H9 (cell line): Measurements from ENCODE around the gene TMED6. TPM values are rescaled to one million over a fixed set of nuclear protein-coding genes. Genes with fewer than 3 reads are reported as not detected.

Experiments used
- DNase-seq: peaks from one replicate; pipeline ENCODE4 v3.0.0-alpha.2; 2017
- H2AFZ ChIP-seq: one replicate; pipeline ENCODE4 v1.6.1; 2013; ENCODE audit warnings: mild to moderate bottlenecking, low read length, control low read depth, moderate library complexity
- H2AK5ac ChIP-seq: 2 replicates; pipeline ENCODE4 v1.6.1; 2013; ENCODE audit warnings: low read length, control low read depth, mixed read lengths; ENCODE audit not compliant: insufficient read length
- H2BK120ac ChIP-seq: one replicate; pipeline ENCODE4 v1.6.1; 2013; ENCODE audit warnings: low read depth, mild to moderate bottlenecking, low read length, control low read depth, inconsistent platforms; ENCODE audit not compliant: poor library complexity, severe bottlenecking
- H2BK12ac ChIP-seq: 2 replicates; pipeline ENCODE4 v1.6.1; 2013; ENCODE audit warnings: low read length, control low read depth, mixed read lengths, low read depth; ENCODE audit not compliant: insufficient read length
- H2BK15ac ChIP-seq: 2 replicates; pipeline ENCODE4 v1.6.1; 2013; ENCODE audit warnings: low read depth, low read length, control low read depth
- H2BK20ac ChIP-seq: one replicate; pipeline ENCODE4 v1.6.1; 2013; ENCODE audit warnings: low read depth, mild to moderate bottlenecking, low read length, control low read depth, inconsistent platforms; ENCODE audit not compliant: poor library complexity, severe bottlenecking
- H2BK5ac ChIP-seq: 2 replicates; pipeline ENCODE4 v1.6.1; 2013; ENCODE audit warnings: low read length, control low read depth, mixed read lengths; ENCODE audit not compliant: insufficient read length
- H3K14ac ChIP-seq: 2 replicates; pipeline ENCODE4 v1.6.1; 2013; ENCODE audit warnings: low read length, control low read depth; ENCODE audit not compliant: insufficient read depth
- H3K18ac ChIP-seq: 2 replicates; pipeline ENCODE4 v1.6.1; 2013; ENCODE audit warnings: low read depth, mild to moderate bottlenecking, mixed read lengths, low read length, control low read depth; ENCODE audit not compliant: insufficient read length
- H3K23ac ChIP-seq: 2 replicates; pipeline ENCODE4 v1.6.1; 2013; ENCODE audit warnings: low read length, control low read depth, mixed read lengths, low read depth; ENCODE audit not compliant: insufficient read length
- H3K23me2 ChIP-seq: 2 replicates; pipeline ENCODE4 v1.6.1; 2013; ENCODE audit warnings: low read depth, mild to moderate bottlenecking, mixed read lengths, low read length, control low read depth; ENCODE audit not compliant: insufficient read length, poor library complexity, severe bottlenecking
- H3K27ac ChIP-seq: 2 replicates; pipeline ENCODE4 v1.5.1; 2013; ENCODE audit warnings: low read length, control low read depth, mixed read lengths, low read depth; ENCODE audit not compliant: insufficient read length
- H3K27me3 ChIP-seq: 2 replicates; pipeline ENCODE4 v1.6.1; 2013; ENCODE audit warnings: low read length, control low read depth, inconsistent platforms; ENCODE audit not compliant: insufficient read depth
- H3K4ac ChIP-seq: 2 replicates; pipeline ENCODE4 v1.6.1; 2013; ENCODE audit warnings: low read depth, mild to moderate bottlenecking, control low read depth, inconsistent platforms, low read length, moderate library complexity
- H3K4me1 ChIP-seq: 2 replicates; pipeline ENCODE4 v1.6.1; 2013; ENCODE audit warnings: low read length, control low read depth, inconsistent platforms; ENCODE audit not compliant: insufficient read depth
- H3K4me2 ChIP-seq: 2 replicates; pipeline ENCODE4 v1.6.1; 2013; ENCODE audit warnings: low read length, control low read depth, mixed read lengths; ENCODE audit not compliant: insufficient read length, insufficient read depth
- H3K56ac ChIP-seq: 2 replicates; pipeline ENCODE4 v1.6.1; 2013; ENCODE audit warnings: low read depth, mild to moderate bottlenecking, mixed read lengths, low read length, control low read depth; ENCODE audit not compliant: insufficient read length
- H3K79me1 ChIP-seq: 2 replicates; pipeline ENCODE4 v1.6.1; 2013; ENCODE audit warnings: low read depth, mild to moderate bottlenecking, moderate library complexity, low read length, control low read depth, inconsistent platforms; ENCODE audit not compliant: insufficient read depth, poor library complexity, severe bottlenecking
- H3K79me2 ChIP-seq: 2 replicates; pipeline ENCODE4 v1.6.1; 2013; ENCODE audit warnings: low read length, control low read depth, inconsistent platforms; ENCODE audit not compliant: insufficient read depth
- H3K9ac ChIP-seq: 2 replicates; pipeline ENCODE4 v1.6.1; 2013; ENCODE audit warnings: low read length, control low read depth, mixed read lengths; ENCODE audit not compliant: insufficient read length; ENCODE audit errors: extremely low read depth
- H3K9me3 ChIP-seq: one replicate; pipeline ENCODE4 v1.6.1; 2013; ENCODE audit warnings: low read depth, low read length, inconsistent platforms; ENCODE audit not compliant: control insufficient read depth
- H3T11ph ChIP-seq: one replicate; pipeline ENCODE4 v1.6.1; 2013; ENCODE audit warnings: mild to moderate bottlenecking, low read length, control low read depth, inconsistent platforms
- H4K20me1 ChIP-seq: one replicate; pipeline ENCODE4 v1.6.1; 2013; ENCODE audit not compliant: control insufficient read depth, insufficient read length, insufficient read depth
- H4K5ac ChIP-seq: 2 replicates; pipeline ENCODE4 v1.6.1; 2013; ENCODE audit warnings: low read depth, mild to moderate bottlenecking, mixed read lengths, low read length, control low read depth; ENCODE audit not compliant: insufficient read length
- H4K8ac ChIP-seq: replicated peaks from 2 replicates; pipeline ENCODE4 v1.6.1; 2013; ENCODE audit warnings: low read length, control low read depth, mixed read lengths, low read depth; ENCODE audit not compliant: insufficient read length
- H4K91ac ChIP-seq: 2 replicates; pipeline ENCODE4 v1.6.1; 2013; ENCODE audit warnings: low read depth, mild to moderate bottlenecking, moderate library complexity, mixed read lengths, low read length, control low read depth; ENCODE audit not compliant: insufficient read length
- H3K27ac Mint-ChIP-seq, 3 experiments: 2 replicates in 2 of 3; 3 replicates in 1 of 3; pipeline ENCODE4 v1.8.0; 2020 to 2021; ENCODE audit warnings: mixed read lengths in 3 of 3, mild to moderate bottlenecking in 1 of 3, moderate library complexity in 1 of 3
- H3K27me3 Mint-ChIP-seq: 2 replicates; pipeline ENCODE4 v1.8.0; 2021; ENCODE audit warnings: low read depth, mild to moderate bottlenecking, moderate library complexity, mixed read lengths
- H3K36me3 Mint-ChIP-seq, 3 experiments: 2 replicates in 2 of 3; 3 replicates in 1 of 3; pipeline ENCODE4 v1.8.0; 2020 to 2021; ENCODE audit warnings: low read depth in 3 of 3, mixed read lengths in 3 of 3; ENCODE audit not compliant: insufficient read depth in 1 of 3
- H3K4me1 Mint-ChIP-seq, 2 experiments: 2 replicates each; pipeline ENCODE4 v1.8.0; 2020; ENCODE audit warnings: mixed read lengths in 2 of 2
- H3K4me3 Mint-ChIP-seq, 2 experiments: 2 replicates in 1 of 2; 3 replicates in 1 of 2; pipeline ENCODE4 v1.8.0; 2020 to 2021; ENCODE audit warnings: mild to moderate bottlenecking in 2 of 2, mixed read lengths in 2 of 2, moderate library complexity in 1 of 2
- H3K9me3 Mint-ChIP-seq, 2 experiments: 2 replicates in 1 of 2; 3 replicates in 1 of 2; pipeline ENCODE4 v1.8.0; 2020; ENCODE audit warnings: mild to moderate bottlenecking in 2 of 2, mixed read lengths in 2 of 2, moderate library complexity in 1 of 2
- WGBS: extraction: QIAGEN DNeasy Blood & Tissue Kit; methylation state at CpG from one replicate; pipeline ENCODE4 v1.1.7; 2013; ENCODE audit warnings: missing lambda C conversion rate, low lambda C conversion rate, mixed read lengths; ENCODE audit not compliant: insufficient read length; ENCODE audit errors: extremely low coverage; 5-methylcytosine and 5-hydroxymethylcytosine counted together
- total RNA-seq: library from RNA; stranded (reverse); gene quantifications from 2 replicates; pipeline ENCODE4 v1.2.1, GENCODE V29; 2021
- TF ChIP-seq, protein P1 (sequence below): fragments of 200-600 bp; sonication (generic); conservative IDR thresholded peaks from 3 replicates; pipeline ENCODE4 v1.8.0; 2021; ENCODE audit warnings: antibody characterized with exemption, mild to moderate bottlenecking

Gene TMED6
- total RNA-seq, 1 experiment from 2014 or later: 0.31 TPM

- Mint-ChIP-seq H3K4me1 (0 out of 4 replicates have a peak, but pooled peaks cover 0 to 4% of the 10 kb centered on the region in 2 experiments), H3K27ac (peak overlapping the region in 2 of 3 experiments; percentile 70 to 71; a peak in 2 of 7 replicates), H3K27me3 (no peaks in the 10 kb centered on the region), H3K4me3 (no peak overlapping the region; a peak in 1 of 5 replicates), H3K9me3 (no peaks in the 10 kb centered on the region), H3K36me3 (peaks cover 46 to 92% (median 86%) of the 10 kb centered on the region in 3 experiments)
- Histone ChIP-seq H3K14ac (no peak overlapping the region), H3K27me3 (no peaks in the 10 kb centered on the region), H3K27ac (no peak overlapping the region), H3K18ac (no peak overlapping the region), H3K4me1 (no peaks in the 10 kb centered on the region), H4K91ac (no peak overlapping the region), H2BK15ac (no peak overlapping the region), H2BK120ac (no peak overlapping the region), H3K23me2 (no peaks in the 10 kb centered on the region), H3K9ac (no peak overlapping the region), H3K4ac (no peak overlapping the region), H3T11ph (no peak overlapping the region), H4K20me1 (no peaks in the 10 kb centered on the region), H4K5ac (no peak overlapping the region), H3K9me3 (no peaks in the 10 kb centered on the region), H4K8ac (no peak overlapping the region), H2BK5ac (no peak overlapping the region), H3K79me1 (no peaks in the 10 kb centered on the region), H3K56ac (no peak overlapping the region), H2BK20ac (no peak overlapping the region), H2AK5ac (no peak overlapping the region), H3K23ac (no peak overlapping the region), H2AFZ (no peak overlapping the region), H3K79me2 (no peaks in the 10 kb centered on the region), H2BK12ac (no peak overlapping the region), H3K4me2 (no peak overlapping the region)
- WGBS: no CpG with 5 or more reads among the region's 22 CpGs
- DNase-seq: no peak
- TF ChIP-seq, protein P1, sequence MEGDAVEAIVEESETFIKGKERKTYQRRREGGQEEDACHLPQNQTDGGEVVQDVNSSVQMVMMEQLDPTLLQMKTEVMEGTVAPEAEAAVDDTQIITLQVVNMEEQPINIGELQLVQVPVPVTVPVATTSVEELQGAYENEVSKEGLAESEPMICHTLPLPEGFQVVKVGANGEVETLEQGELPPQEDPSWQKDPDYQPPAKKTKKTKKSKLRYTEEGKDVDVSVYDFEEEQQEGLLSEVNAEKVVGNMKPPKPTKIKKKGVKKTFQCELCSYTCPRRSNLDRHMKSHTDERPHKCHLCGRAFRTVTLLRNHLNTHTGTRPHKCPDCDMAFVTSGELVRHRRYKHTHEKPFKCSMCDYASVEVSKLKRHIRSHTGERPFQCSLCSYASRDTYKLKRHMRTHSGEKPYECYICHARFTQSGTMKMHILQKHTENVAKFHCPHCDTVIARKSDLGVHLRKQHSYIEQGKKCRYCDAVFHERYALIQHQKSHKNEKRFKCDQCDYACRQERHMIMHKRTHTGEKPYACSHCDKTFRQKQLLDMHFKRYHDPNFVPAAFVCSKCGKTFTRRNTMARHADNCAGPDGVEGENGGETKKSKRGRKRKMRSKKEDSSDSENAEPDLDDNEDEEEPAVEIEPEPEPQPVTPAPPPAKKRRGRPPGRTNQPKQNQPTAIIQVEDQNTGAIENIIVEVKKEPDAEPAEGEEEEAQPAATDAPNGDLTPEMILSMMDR: no peak
These were observed 30.5 kb downstream of the TMED6 start for GRCh38 chr16:69321080-69321479.
